HG03039 (cell line): Measurements from ENCODE around the gene CDH3.

Source experiments
- ATAC-seq: cut with Tn5 transposase; IDR thresholded peaks from one replicate; pipeline ENCODE4 v1.9.1; 2021; ENCODE audit warnings: mild to moderate bottlenecking, moderate library complexity; ENCODE audit not compliant: unreplicated experiment

The CDH3 gene

DNA sequence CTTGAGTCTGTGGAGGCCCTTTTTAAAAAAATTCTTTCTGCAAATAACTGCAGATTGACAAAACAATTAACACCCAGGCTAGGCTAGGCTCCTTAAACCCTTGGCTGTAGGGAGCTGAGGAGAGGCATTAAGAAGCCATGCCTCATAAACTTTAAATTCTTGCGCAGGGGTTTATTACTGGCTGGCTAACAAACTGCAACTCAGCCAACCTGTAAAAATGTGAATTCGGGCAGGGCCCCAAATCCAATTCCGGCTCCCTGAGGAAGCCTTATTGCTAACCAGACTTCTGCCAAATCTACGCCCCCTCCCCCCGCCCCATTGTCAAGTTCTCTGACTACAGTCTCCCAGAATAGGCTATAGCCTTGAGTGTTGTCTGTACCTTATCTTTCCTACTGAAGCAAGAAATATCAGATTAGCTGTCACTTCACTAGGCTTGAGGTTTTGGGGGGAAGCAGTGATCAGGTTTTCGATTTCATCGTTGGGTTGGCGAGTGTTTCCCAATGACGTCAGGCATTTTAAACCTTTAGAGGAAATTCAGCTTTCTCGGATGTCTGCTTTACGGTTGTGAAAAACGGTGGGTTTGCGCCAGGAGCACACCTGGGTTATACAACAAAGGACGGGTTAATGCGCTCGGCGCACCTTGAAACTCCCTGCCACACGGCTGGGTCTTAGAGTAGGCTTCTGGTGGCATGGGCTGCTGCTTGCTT lies 2.0 kb downstream of the CDH3 start:
- ATAC-seq, result no peak

DNA sequence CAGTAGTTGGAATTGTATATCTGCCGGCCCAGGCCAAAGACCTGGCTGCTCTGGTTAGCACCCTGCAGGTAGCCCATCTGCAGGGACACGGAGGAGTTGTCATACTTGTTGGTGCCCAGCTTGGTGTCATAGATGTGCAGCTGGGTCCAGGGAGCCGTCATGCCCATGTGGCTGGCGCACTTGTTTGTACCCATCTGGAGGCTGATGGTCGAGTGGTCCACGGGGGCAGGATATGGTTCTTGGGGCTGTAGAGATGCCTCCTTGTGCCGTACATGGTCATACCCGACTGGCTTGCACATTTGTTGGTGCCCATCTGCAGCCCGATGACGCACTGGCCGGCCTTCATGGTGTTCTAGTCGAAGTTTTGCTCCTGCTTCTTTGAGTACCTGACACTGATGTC lies 6.0 kb downstream of the CDH3 start:
- no peak for ATAC-seq

DNA sequence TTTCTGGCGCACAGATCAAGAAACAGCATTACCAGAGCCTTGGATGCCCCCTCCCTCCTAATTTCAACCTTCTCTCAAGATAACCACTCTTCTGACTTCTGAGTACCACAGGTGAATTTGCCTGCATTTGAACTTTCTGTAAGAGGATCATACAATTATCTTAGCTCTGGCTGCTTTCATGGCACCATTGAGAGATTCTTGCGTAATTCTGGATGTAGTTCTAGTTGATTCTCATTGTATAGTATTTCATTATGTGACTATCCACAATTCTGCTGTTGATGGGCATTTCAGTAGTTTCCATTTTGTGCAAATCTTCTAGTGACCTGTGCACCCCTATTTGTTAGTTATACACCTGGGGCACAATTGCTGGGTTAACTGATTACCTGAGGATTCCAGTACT lies 7.5 kb downstream of the CDH3 start:
- ATAC-seq, result no peak

DNA sequence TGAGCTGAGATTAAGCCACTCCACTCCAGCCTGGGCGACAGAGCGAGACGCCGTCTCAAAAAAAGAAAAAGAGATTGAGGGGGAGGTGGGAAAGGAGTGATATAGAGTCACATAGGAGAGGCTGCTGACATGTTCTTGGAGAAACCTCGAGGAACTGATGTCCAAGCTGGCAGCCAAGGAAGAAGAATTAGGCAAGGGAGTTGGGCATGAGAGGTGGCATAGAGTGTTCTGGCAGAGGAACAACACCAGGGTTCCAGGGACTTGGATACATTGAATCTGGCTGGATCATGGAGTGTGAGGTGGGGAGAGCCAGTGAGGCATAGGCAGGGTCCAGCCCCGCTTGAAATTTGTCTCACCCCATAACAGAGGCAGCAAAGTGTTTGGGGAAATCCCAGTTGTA lies 10.7 kb downstream of the CDH3 start:
- ATAC-seq, result no peak

DNA sequence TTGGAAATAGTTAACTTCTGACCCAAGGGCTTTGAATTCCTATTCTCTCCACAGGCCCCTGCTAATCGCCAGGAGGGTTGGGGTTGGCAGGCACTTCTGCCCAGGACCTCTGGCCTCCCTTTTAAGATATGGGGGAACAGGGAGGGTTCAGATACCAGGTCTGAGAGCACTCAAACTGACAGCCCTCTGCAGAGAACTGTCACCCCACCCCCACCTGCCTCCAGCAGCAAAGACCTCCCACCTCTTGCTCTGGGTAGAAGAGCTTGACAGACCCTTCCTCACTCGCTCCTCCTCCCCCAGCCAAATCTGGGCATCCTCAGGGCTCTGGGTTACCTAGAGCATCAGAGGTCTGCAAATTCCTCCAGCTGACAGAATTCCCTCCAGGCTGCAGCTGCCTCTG lies 11.6 kb downstream of the CDH3 start:
- ATAC-seq, result no peak

DNA sequence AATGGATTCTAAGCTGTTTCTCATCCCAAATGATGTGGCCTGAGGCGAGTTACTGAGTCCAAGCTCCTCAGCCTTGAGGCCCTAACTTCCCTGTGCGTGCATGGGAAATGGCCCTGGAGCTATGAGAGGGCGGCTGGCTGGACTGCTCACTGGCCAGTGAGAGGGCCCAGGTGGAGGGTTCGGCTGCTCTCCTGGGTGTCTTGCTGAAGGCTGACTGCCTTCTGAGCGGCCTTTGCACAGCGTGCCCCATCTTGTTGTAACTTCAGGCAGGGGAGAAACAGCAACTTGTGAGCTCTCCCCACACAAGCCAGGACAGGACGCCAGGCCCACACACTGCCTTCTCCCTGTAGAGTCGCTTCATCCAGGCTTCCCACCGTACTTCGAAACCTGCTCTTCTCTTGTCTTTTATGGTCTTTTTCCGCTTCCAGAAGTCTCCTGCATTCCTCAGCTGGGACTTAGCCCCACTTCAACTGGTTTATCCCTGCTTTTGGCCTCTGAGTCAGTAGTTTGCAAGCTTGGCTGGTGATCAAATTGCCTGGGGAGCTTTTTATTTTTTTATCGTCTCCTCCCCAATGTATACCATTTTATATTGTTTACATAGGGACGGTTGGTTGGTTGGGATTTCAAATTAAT lies 13.3 kb downstream of the CDH3 start:
- ATAC-seq, result no peak

DNA sequence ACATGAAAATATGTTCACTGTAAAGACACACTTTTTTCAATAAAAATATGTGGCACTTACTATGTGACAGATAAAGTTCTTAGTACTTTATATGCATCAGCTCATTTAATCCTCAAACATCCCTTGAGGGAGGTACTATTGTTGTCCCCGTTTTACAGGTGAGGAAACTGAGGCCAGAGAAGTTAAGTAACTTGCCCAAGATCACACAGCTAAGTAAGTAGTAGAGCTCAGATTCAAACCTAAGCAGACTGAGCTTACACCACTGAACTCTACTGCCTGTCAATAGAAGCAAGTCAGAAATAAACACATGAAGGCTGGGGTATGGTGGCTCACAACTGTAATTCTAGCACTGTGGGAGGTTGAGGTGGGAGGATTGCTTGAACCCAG lies 13.9 kb downstream of the CDH3 start:
- ATAC-seq, result no peak

DNA sequence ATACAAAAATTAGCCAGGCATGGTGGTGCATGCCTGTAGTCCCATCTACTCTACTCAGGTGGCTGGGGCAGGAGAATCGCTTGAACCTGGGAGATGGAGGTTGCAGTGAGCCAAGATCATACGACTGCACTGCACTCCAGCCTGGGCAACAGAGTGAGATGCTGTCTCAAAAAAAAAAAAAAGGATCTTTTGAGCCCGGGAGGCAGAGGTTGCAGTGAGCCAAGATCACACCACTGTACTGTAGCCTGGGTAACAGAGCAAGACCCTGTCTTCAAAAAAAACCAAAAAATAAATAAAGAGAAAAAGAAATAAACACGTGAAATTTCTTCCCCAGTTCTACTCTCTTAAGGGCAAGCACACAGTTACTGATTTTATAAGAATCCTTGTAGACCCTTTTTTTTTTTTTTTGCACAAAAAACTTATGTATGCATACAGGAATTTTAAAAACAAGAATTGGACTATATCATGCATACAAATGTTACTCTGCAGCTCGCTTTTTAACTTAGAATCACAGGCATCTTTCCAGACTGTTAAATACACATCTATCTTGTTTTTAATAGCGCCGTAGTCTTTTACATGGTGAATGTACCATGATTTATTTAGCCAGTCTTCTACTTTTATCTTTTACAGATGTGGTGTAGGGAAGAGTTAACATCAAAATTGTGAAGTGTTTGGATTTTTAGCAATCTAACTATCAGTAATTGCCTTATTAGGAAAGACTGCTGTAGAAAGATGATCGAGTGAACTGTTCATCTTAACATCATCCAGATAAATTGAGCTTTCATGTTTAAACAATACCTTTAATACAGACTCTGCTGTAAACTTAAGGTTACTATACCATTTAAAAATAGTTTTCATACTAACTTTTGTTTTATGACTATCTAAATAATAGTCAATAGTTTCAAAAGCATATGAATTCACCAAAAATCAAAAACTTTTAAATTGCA lies 14.6 kb downstream of the CDH3 start:
- no peak for ATAC-seq

DNA sequence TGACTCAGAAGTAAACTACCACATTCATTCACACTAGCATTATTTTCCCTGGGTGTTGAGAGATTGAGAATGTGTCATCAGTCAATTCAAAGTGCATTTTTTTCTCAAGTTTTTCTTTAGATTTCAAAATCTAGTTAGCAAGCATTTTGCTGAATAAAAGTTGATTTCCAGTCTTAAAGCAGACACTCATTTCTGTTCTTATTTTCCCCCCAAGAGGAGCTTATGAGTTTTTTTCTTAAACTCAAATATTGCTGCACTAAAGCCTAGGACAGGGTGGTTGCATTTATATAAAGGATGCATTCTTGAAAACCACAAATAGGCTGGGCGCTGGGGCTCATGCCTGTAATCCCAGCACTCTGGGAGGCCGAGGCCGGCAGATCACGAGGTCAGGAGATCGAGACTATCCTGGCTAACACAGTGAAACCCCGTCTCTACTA lies 15.3 kb downstream of the CDH3 start:
- no peak for ATAC-seq

DNA sequence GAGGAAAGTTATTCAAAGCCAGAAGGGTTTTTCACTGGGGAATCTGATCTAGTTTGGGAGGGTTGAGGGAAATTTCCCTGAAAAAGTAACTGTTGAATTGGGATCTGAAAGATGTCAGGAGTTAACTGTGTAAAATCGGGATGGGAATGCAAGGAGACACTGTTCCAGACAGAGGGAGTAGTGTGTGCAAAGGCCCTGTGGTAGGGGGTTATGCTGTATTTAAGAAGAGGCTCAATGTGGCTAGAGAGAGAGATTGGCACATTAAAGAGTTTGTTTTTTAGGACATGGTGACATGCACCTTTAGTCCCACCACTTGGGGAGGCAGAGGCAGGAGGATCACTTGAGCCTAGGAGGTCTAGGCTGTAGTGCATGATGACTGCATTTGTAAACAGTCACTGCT lies 16.9 kb downstream of the CDH3 start:
- ATAC-seq, result no peak

DNA sequence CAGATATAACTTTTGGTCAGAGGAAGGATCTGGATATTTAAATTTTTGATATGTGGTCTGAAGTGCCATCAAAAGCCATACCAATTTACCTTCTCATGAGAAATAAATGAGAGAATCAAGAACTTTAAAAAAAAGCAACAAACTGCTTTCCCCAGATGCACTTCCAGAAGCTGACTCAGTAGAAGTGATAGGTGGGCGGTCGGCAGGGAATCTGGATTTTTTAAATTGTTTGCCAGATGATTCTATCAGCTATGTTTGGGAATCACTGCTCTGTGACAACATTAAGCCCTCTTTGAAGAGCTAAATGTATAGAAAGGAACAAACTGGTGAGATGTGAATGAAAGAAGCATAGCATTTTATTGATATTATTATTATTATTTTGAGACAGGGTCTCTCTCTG lies 19.2 kb downstream of the CDH3 start:
- ATAC-seq, result no peak

DNA sequence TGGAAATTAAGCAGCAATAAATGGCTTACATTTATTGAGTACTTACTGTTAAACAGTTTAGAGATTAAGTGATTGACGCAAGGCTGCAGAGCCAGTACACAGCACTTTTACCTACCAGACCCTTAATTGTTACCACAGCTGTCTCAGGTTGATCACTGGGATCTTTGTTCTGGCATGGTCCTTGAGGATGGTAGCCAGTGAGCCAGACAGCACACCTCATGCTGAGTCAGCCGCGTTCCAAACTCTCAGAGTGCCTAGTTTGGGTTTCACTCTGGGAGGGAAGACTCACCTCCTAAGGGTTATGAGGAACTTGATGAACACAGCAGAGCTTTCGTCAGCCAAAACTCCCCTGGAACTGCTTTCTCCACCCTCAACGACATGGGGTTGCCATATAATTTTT lies 20.4 kb downstream of the CDH3 start:
- no peak for ATAC-seq

DNA sequence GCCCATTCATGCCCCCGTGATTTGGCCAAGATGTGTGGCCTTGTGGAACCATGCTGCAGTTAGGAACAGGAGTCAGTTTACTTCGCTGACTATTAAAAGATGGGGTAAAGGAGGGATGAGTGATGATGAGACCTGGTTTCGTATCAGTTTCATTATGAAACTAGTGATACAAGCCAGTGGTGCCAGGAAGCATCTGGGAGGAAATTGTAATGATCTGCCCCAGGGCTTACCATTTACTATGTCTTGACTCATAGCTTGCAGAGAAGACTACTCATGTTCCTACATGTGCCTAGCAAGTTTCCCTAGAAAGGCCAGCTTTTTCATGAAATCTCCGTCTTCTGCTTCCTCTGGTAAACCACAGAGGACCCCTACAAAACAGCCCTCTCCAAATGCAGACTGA lies 23.2 kb downstream of the CDH3 start:
- no peak for ATAC-seq

DNA sequence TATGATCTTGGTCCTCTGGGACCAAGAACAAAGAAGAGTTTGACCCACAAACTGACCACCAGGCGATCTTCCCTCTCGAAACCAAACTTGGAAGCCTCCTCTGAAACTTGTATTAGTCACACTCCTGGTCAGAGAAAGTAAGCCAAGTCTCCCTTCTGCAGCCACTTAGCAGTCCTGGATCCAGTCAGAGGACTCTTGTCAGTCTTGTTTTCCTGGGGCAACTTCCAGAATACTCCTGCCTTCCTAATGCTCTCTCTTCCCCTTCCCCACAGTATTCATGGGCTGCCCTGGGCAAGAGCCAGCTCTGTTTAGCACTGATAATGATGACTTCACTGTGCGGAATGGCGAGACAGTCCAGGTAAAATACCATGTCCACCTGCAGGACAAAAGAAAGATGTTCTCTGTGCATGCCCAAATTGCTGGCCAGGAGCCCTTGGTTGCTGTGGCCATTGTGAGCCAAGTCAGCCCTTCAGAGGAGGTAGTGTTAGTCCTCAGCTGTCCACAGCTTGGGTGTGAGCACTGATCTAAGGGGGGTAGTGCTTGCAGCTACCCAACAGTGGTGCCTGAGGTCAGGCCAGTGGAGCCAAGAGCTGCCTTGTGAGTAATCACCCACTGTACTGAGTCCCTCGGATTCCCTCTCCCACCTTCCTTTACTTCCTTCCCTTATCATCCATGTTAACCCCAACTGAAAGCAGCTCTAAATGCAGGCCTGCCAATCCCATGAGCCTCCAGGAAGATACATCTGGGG lies 31.2 kb downstream of the CDH3 start:
- no peak for ATAC-seq

DNA sequence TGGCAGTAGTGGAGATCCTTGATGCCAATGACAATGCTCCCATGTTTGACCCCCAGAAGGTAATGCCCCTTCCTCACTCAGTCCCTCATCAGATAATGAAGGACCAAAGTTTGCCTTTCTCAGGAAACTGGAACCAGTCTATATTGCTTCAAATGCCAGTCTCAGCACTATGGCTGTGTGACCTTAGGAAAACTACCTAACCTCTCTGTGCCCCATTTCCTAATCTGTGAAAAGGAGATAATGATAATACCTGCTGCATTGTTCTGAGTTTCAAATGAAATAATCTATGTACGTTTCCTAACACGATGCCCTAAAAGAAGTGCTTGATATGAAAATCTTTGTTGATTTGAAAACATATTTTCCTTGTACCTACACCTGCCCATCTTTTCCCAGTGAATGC lies 35.9 kb downstream of the CDH3 start:
- no peak for ATAC-seq

DNA sequence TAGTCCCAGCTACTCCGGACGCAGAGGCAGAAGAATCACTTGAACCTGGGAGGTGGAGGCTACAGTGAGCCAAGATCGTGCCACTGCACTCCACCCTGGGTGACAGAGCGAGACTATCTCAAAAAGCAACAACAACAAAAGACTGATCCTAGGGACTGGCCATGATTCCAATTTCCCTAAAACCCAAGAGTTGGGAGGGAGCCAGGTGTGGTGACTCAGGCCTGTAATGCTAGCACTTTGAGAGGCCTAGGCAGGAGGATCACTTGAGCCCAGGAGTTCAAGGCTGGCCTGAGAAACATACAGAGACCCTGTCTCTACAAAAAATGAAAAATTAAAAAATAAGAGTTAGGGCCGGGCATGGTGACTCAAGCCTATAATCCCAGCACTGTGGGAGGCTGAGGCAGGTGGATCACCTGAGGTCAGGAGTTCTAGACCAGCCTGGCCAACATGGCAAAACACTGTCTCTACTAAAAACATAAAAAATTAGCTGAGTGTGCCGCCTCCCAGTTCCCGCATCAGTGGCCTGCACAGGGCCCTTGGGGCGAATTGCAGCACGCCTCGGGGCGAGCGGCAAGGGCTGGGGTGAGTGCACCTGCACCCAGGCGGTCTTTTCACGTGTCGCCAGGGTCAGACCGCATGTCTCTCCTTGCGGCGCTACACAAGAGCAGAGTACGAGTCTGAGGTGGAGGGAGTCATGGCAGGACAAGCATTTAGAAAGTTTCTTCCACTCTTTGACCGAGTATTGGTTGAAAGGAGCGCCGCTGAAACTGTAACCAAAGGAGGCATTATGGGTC lies 40.8 kb downstream of the CDH3 start:
- no peak for ATAC-seq

DNA sequence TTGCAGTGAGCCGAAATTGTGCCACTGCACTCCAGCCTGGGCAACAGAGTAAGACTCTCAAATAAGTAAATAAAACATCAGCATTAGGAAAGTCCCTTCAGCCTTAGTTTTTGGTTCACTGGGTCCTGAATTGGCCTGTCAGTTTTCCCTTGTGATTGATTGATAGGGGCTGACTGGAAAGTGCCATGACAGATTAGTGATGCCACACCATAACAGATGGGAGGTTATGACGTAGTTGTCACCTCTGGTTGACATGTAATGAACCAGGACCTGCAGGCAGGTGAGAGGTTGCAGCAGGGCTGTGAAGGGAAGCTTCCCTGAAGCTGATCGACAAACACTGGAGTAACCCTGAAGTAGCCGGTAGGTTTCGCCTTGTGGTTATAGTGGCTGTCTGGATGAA lies 41.8 kb downstream of the CDH3 start:
- no peak for ATAC-seq

DNA sequence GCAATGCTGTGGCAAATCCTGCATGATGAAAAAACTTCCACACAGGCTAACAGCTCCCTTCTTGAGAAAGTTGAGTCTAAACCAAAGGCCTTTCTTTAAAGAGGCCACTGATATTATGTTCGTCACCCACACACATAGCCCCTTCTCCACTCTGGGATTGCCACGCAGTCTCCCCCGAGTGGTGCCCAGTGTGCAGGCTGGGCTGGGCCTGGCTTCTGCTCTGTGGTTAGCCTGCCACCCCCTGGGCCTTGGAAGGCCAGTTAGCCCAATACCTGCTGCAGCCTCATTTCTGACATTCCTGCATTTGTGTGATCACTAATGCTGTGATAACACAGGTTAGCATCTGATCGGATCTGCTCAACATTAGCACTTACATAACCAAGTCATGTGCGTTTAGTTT lies 44.8 kb downstream of the CDH3 start:
- no peak for ATAC-seq

DNA sequence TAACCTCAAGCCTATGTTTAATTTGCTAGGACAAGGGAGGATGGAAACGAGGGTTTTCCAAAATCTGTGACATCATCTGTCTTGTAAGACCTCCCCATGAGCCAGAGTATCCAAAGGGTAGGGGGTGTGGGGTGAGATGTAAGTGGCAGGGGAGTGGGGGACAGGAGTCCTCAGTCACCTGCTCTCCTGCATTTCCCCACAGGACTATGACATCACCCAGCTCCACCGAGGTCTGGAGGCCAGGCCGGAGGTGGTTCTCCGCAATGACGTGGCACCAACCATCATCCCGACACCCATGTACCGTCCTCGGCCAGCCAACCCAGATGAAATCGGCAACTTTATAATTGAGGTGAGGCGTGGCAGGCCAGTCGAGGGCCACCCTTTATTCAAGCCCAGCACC lies 50.5 kb downstream of the CDH3 start:
- no peak for ATAC-seq

DNA sequence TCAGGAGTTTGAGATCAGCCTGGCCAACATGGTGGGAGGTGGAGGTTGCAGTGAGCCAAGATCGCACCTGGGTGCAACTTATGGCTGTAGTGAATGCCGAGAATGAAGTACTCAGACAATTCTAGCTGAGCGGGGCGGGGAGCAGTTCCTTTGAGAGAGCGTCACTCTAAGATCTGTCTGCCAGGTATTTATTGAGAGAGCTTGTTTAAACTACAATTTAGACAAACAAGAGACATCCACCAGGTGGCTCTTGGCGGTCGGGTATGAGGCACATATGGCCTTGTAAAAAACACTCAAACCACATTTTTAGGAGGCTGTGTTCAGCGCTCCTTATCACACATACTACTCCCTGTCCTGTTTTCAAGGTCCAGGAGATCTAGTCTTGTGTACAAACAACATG lies 51.4 kb downstream of the CDH3 start:
- ATAC-seq, result no peak
